Ishikawa (cell line): Measurements from ENCODE around the gene DHCR7.
A peak's percentile ranks its signal among the peaks of the same experiment; 100 is the strongest.

Experiments
- CEBPB ChIP-seq: IDR thresholded peaks from 2 replicates; pipeline ENCODE4 v1.6.1; 2012
- CREB1 ChIP-seq: IDR thresholded peaks from 2 replicates; pipeline ENCODE4 v1.6.1; 2012; ENCODE audit warnings: low read depth
- EGR1 ChIP-seq: IDR thresholded peaks from 2 replicates; pipeline ENCODE4 v1.6.1; 2012
- EP300 ChIP-seq: IDR thresholded peaks from 2 replicates; pipeline ENCODE4 v1.6.1; 2012; ENCODE audit warnings: borderline replicate concordance
- FOXM1 ChIP-seq: IDR thresholded peaks from 2 replicates; pipeline ENCODE4 v1.6.1; 2012; ENCODE audit warnings: low read depth, borderline replicate concordance
- NFIC ChIP-seq: IDR thresholded peaks from 2 replicates; pipeline ENCODE4 v1.6.1; 2012
- RAD21 ChIP-seq: IDR thresholded peaks from 2 replicates; pipeline ENCODE4 v1.6.1; 2012; ENCODE audit warnings: low read depth
- REST ChIP-seq: IDR thresholded peaks from 2 replicates; pipeline ENCODE4 v1.6.1; 2012; ENCODE audit warnings: low read depth, mild to moderate bottlenecking
- TAF1 ChIP-seq: IDR thresholded peaks from 2 replicates; pipeline ENCODE4 v1.6.1; 2012; ENCODE audit warnings: low read depth, mild to moderate bottlenecking
- TCF12 ChIP-seq: IDR thresholded peaks from 2 replicates; pipeline ENCODE4 v1.6.1; 2012; ENCODE audit warnings: low read depth
- TEAD4 ChIP-seq: IDR thresholded peaks from 2 replicates; pipeline ENCODE4 v1.6.1; 2012
- YY1 ChIP-seq: IDR thresholded peaks from 2 replicates; pipeline ENCODE4 v1.6.1; 2012; ENCODE audit warnings: low read depth
- ZBTB7A ChIP-seq: IDR thresholded peaks from 2 replicates; pipeline ENCODE4 v1.6.1; 2012; ENCODE audit warnings: low read depth
- TF ChIP-seq, protein P1 (sequence below): IDR thresholded peaks from 2 replicates; pipeline ENCODE4 v1.6.1; 2012
- TF ChIP-seq, protein P2 (sequence below): IDR thresholded peaks from 2 replicates; pipeline ENCODE4 v1.6.1; 2012

DHCR7 gene

GRCh38 chr11:71470946-71471345 is 22.8 kb upstream of the DHCR7 start:
- TF ChIP-seq YY1 (no peak), ZBTB7A (no peak), NFIC (no peak), FOXM1 (no peak), REST (no peak), TEAD4 (no peak), EP300 (no peak), RAD21 (no peak), CEBPB (no peak), EGR1 (no peak), TCF12 (no peak), TAF1 (no peak), CREB1 (no peak)
- TF ChIP-seq, protein P1, sequence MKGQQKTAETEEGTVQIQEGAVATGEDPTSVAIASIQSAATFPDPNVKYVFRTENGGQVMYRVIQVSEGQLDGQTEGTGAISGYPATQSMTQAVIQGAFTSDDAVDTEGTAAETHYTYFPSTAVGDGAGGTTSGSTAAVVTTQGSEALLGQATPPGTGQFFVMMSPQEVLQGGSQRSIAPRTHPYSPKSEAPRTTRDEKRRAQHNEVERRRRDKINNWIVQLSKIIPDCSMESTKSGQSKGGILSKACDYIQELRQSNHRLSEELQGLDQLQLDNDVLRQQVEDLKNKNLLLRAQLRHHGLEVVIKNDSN, result no peak
- TF ChIP-seq, protein P2, sequence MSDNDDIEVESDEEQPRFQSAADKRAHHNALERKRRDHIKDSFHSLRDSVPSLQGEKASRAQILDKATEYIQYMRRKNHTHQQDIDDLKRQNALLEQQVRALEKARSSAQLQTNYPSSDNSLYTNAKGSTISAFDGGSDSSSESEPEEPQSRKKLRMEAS, result no peak

- TF ChIP-seq EGR1 (no peak), TCF12 (no peak), TEAD4 (no peak), YY1 (no peak)
- TF ChIP-seq, protein P1, result no peak
These were observed 19.0 kb upstream of the DHCR7 start for GRCh38 chr11:71467164-71467563.

DNA sequence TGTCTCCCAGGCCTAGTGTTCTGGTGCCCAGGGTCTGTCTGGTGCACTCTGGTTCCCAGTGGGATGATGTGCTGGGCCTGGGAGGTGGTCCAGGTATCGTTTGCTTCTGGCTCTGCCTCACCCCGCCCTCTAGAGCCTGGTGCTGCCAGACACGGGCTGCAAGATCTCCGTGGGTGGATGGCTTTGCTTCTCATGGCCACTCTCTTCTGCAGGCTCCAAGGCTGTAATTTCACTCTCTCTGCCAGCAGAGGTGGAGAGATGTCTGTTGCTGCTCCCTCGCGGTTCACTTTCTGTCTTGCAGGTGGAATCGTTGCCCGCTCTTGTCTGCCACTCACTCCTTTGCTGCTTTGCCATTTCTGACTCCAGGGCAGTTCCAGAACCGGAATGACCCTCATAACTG is 18.2 kb upstream of the DHCR7 start:
- TF ChIP-seq RAD21 (no peak), EP300 (no peak), EGR1 (0 out of 2 replicates have a peak, but pooled peaks have one; percentile 15)
- TF ChIP-seq, protein P2, result no peak

DNA sequence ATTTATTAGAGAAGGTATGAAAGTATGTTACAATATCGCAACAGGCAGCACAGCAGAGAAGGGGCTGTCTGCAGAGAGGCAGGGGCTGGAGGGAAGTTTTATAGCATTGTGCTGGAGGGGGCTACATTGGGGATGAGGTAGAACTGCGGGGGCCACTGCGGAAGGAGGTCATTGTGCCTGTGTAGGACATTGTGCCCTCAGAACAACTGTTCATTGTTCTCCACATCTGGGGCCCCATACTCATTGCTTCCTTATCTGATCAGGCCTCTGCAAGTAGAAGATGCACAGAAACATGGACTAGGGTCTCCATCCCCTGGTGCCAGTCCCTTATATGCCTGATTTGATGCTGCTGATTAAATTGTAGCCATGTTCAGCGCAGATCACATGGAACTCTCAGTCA is 16.9 kb upstream of the DHCR7 start:
- TF ChIP-seq RAD21, result no peak
- TF ChIP-seq NFIC, result no peak
- TF ChIP-seq TCF12, result no peak
- TF ChIP-seq, protein P1, result no peak
- no peak for TF ChIP-seq REST
- TF ChIP-seq YY1, result no peak
- TF ChIP-seq CREB1, result no peak
- TF ChIP-seq EP300, result no peak
- TF ChIP-seq TEAD4, result no peak
- TF ChIP-seq FOXM1, result no peak
- TF ChIP-seq, protein P2, result no peak
- TF ChIP-seq EGR1, result no peak
- TF ChIP-seq ZBTB7A, result no peak
- TF ChIP-seq TAF1, result no peak
- TF ChIP-seq CEBPB, result no peak

GRCh38 chr11:71463331-71464211 is 15.4 kb upstream of the DHCR7 start:
- TF ChIP-seq TAF1 (no peak), ZBTB7A (no peak), CEBPB (no peak), REST (no peak), CREB1 (no peak), YY1 (no peak)
- TF ChIP-seq, protein P1, result no peak
- TF ChIP-seq, protein P2, result no peak
